Amygdala (tissue), 56 donors: ENCODE measurements around the gene TNFSF13.
A peak's percentile ranks its signal among the peaks of the same experiment; 100 is the strongest.

Experiments used
- DNase-seq, 56 donors: peaks; one replicate each; lab custom pipeline; 2025; lab: John Stamatoyannopoulos, UW

The TNFSF13 gene

GRCh38 chr17:7573324-7574080 is 15.0 kb downstream of the TNFSF13 start:
- peak in 54 of 56 donors; percentile 47 to 89 (median 78) for DNase-seq

DNA sequence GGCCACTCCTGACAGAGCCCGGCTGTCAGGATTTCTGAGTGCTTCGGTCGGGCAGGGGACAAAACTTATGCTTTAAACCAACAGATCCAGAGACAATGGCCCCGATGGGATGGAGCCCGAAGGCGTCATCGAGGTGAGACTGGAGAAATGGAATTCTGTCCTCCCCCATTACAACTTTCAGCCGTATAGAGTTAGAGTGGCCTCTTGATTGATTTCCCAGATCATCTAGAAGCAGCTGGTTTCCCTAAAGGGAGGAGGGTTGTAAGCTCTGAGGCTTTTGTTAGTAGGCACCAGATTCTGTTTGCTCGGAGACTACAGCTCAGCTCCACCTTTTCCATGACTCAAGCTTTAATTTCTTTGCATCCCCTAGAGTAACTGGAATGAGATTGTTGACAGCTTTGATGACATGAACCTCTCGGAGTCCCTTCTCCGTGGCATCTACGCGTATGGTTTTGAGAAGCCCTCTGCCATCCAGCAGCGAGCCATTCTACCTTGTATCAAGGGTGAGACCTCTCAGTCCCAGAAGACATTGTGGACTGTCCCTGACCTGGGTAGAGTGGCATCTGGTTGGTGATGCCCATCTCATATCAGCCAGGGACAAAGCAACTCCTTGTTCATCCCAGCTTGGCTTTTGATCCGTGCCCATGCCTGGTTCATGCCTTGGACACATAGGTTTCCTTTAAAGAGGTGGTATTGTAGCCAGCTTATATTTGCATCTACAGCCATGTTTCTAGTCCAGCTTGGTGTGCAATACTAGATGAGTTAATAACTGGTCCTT is 15.8 kb downstream of the TNFSF13 start:
- no peak for DNase-seq

- DNase-seq, result no peak
Measured at GRCh38 chr17:7575481-7575883, 16.9 kb downstream of the TNFSF13 start.

DNA sequence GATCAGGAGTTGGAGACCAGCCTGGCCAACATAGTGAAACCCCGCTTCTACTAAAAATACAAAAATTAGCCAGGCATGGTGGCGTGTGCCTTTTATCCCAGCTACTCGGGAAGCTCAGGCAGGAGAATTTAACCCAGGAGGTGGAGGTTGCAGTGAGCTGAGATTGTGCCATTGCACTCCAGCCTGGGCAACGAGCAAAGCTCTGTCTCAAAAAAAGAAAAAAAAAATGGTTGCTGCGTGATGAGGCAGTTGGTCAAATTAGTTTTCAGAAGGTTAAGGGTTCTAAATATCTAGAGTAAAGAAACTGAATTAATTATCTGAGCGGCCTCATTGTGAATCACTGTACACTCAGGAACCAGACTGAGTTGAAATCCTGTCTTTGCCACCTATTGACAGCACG is 17.4 kb downstream of the TNFSF13 start:
- DNase-seq, result no peak

DNA sequence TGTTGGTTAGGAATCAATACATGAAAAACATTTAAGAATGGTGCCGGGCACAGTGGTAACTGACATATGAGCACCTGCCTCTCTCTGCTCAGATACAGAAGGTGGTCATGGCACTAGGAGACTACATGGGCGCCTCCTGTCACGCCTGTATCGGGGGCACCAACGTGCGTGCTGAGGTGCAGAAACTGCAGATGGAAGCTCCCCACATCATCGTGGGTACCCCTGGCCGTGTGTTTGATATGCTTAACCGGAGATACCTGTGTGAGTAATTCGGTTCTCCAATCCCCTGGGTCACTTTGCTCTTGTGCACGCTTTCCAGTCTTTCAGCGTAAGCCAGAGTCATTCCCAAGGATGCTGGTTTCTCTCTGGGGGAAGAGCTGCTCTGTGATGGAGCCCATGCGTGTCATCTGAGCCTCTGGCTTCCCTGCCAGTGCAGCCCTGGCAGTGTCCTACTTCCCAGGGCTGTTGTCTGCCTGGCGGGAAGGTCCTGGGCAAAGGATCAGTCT is 17.9 kb downstream of the TNFSF13 start:
- no peak for DNase-seq

DNA sequence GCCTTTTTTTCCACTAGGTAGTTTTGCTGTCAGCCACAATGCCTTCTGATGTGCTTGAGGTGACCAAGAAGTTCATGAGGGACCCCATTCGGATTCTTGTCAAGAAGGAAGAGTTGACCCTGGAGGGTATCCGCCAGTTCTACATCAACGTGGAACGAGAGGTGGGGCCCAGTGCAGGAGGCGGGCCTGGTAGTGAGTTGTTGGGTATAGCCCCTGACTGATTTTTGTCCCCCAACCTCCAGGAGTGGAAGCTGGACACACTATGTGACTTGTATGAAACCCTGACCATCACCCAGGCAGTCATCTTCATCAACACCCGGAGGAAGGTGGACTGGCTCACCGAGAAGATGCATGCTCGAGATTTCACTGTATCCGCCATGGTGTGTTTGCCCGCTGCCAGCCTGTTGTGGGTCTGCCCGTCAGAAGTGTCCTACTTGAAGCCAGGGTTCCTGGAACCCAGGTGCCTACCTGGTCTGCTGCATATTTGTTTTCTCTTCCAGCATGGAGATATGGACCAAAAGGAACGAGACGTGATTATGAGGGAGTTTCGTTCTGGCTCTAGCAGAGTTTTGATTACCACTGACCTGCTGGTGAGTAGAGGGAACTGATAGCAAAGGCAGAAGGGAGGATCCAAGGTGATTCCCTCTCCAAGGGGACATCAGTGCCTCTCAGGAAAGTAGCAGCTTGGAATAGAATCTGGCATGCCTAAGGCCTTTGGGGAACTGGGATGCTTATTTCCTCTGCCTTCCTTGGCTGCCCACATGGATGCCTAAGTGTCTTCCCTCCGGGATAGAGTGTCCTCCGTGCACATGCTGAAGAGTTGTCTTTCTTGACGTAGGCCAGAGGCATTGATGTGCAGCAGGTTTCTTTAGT is 19.0 kb downstream of the TNFSF13 start:
- no peak for DNase-seq

- DNase-seq, result peak in 21 of 56 donors; percentile 17 to 67 (median 49)
Measured at GRCh38 chr17:7579001-7579833, 20.7 kb downstream of the TNFSF13 start, which contains the start of gene CD68. TSS of gene CD68 (plus strand) at chr17:7579638. CDS start at chr17:7579678, 40 bp downstream.

DNA sequence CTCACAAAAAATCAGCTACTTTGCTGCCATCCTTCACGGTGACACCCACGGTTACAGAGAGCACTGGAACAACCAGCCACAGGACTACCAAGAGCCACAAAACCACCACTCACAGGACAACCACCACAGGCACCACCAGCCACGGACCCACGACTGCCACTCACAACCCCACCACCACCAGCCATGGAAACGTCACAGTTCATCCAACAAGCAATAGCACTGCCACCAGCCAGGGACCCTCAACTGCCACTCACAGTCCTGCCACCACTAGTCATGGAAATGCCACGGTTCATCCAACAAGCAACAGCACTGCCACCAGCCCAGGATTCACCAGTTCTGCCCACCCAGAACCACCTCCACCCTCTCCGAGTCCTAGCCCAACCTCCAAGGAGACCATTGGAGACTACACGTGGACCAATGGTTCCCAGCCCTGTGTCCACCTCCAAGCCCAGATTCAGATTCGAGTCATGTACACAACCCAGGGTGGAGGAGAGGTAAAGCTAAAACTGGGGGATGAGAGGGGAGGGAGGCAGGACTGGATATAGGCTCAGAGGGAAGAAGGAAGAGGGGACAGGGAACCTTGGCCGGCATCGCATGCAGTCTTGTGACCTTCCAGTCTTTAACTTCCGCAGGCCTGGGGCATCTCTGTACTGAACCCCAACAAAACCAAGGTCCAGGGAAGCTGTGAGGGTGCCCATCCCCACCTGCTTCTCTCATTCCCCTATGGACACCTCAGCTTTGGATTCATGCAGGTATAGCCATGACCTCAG is 21.5 kb downstream of the TNFSF13 start:
- peak in 1 of 56 donors; percentile 20 for DNase-seq

DNA sequence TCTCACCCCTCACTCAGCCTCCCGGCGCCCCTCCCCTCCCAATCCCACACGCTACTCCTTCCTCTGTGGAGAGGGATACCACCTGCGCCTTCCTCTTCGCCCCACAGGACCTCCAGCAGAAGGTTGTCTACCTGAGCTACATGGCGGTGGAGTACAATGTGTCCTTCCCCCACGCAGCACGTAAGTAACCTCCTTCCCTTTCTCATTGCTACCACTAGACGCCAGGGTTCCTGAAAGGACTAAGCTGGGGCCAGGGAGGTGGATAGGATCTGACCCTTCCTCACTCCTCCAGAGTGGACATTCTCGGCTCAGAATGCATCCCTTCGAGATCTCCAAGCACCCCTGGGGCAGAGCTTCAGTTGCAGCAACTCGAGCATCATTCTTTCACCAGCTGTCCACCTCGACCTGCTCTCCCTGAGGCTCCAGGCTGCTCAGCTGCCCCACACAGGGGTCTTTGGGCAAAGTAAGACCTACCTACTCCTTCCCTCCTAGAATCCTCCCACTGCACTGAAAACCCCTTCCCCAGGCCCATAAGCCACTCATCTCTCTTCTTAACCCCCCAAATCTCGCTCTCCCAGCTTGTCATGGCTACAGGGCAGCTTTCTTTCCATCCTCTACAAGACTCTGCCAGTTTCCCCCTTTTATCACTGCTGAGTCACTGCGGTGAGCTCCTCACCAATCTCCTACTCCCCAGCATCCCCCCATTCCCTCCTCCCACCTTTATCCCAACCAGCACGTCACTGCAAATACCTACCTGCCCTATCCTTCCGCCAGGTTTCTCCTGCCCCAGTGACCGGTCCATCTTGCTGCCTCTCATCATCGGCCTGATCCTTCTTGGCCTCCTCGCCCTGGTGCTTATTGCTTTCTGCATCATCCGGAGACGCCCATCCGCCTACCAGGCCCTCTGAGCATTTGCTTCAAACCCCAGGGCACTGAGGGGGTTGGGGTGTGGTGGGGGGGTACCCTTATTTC is 22.3 kb downstream of the TNFSF13 start:
- DNase-seq, result no peak

DNA sequence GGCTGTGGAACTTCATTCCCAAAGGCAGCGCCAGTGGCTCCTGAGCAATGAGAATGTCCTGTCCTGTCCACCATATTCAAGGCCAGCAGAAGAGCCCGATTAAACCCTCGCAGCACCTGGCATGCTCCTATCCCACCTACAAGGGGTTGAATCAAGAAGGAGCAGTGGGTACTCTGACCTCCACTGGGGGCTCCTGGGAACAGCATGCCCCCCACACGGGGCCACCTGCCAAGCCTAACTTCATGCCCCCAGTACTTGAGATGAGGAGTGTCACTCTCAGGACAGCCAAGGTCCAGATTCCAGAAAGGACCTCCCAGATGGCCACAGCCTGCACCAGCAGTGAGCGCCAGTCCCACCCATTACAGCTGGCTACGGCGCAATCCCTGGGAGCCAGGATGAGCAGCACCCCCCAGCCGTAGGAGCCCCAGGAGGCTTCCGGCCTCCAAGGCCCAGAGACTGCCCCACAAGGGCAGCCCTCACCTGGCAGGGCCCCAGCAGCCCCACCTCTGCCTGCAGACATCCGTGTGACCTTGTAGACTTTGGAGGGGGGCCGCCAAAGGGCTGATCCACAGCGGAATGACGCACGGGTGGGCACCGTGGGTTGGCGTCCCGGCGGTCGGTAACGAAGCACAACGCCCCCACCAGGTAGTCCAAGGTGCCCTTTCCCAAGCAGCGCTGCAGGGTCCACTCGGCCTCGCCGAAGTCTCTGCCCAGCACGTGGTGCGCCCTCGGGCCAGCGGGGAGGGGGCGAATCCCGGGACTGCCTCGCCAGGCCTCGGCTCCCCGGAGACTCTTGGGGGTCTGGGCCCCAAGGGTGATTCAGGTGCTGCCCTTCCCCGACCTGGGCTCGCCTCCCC is 24.1 kb downstream of the TNFSF13 start:
- no peak for DNase-seq

GRCh38 chr17:7583253-7584109 is 24.9 kb downstream of the TNFSF13 start, which contains the start of gene MPDU1:
TSS of gene MPDU1 (plus strand) at chr17:7583852. CDS start at chr17:7583863, 11 bp downstream.
- DNase-seq, result peak; percentile 80 to 100 (median 94)

DNA sequence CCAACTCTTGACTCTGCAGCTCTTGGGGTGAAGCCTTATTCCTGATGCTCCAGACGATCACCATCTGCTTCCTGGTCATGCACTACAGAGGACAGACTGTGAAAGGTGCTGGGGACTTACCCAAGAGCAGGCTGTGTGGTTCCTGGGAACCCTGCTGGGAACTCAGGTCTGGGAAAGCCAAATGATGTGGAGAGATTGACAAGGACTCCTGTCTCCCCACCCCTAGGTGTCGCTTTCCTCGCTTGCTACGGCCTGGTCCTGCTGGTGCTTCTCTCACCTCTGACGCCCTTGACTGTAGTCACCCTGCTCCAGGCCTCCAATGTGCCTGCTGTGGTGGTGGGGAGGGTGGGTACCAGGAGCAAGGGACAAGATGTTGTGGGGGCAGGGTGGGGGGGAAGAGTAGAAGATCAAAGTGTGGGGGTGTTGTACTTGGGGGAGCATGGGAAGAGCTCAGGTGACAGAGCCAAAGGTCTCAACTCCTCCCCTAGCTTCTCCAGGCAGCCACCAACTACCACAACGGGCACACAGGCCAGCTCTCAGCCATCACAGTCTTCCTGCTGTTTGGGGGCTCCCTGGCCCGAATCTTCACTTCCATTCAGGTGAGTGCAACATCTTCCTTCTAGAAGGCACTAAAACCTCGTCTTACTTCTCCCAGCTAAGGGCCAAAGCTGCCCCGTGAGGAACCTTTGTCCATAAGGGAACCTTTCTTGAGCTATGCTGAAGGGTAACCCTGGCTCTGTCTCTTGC is 28.3 kb downstream of the TNFSF13 start:
- no peak for DNase-seq

- DNase-seq, result no peak
Measured at GRCh38 chr17:7587420-7588151, 29.0 kb downstream of the TNFSF13 start.

GRCh38 chr17:7588553-7589203 is 30.1 kb downstream of the TNFSF13 start:
- no peak for DNase-seq
